Esophagus muscularis mucosa (tissue), 4 donors: ENCODE data around the gene ZNF835.

Experiments
- CTCF ChIP-seq, 3 experiments: fragments of 200-600 bp in 2 of 3; fragments of 450-650 bp in 1 of 3; sonication (generic) in 2 of 3; IDR thresholded peaks; one replicate each; pipeline ENCODE4 v1.5.1; 2017 to 2019; ENCODE audit warnings: antibody characterized with exemption in 3 of 3, mild to moderate bottlenecking in 2 of 3, moderate library complexity in 1 of 3
- EP300 ChIP-seq: sonication (generic); formaldehyde crosslinking; IDR thresholded peaks from one replicate; pipeline ENCODE4 v1.6.1; 2017; ENCODE audit warnings: antibody characterized with exemption
- POLR2A ChIP-seq: fragments of 450-650 bp; IDR thresholded peaks from one replicate; pipeline ENCODE4 v1.6.1; 2017; ENCODE audit warnings: antibody characterized with exemption, moderate library complexity, mild to moderate bottlenecking, low read depth
- POLR2AphosphoS5 ChIP-seq, 2 donors: sonication (generic); formaldehyde crosslinking; IDR thresholded peaks; one replicate each; pipeline ENCODE4 v1.6.1; 2017; ENCODE audit warnings: antibody characterized with exemption in 2 of 2

- no peak for TF ChIP-seq POLR2AphosphoS5 (IDR thresholded peaks at IDR 0.05)
- no peak for TF ChIP-seq CTCF (IDR thresholded peaks at IDR 0.05)
- no peak for TF ChIP-seq POLR2A
- no peak for TF ChIP-seq EP300
Observed at GRCh38 chr19:56668676-56669075, 2.9 kb downstream of the ZNF835 start.
